MM.1S (cell line): ENCODE data around the gene CRYBG3.

Source experiments
- DNase-seq: peaks from one replicate; pipeline ENCODE4 v3.0.0-alpha.2; 2015
- H2AFZ ChIP-seq: fragments of 300-600 bp; sonication (generic); 2 replicates; pipeline ENCODE4 v1.6.0; 2016; ENCODE audit warnings: antibody characterized with exemption, low read length
- H3F3A ChIP-seq: fragments of 300-600 bp; sonication (generic); 2 replicates; pipeline ENCODE4 v1.6.1; 2016; ENCODE audit warnings: mild to moderate bottlenecking, antibody characterized with exemption, low read length, moderate library complexity, mixed read lengths; ENCODE audit not compliant: insufficient read depth
- H3K27ac ChIP-seq: fragments of 300-600 bp; sonication (generic); 2 replicates; pipeline ENCODE4 v1.5.1; 2016; ENCODE audit warnings: mild to moderate bottlenecking, low read length
- H3K27me3 ChIP-seq: fragments of 300-600 bp; sonication (generic); replicated peaks from 2 replicates; pipeline ENCODE4 v1.6.0; 2016; ENCODE audit warnings: low read length; ENCODE audit not compliant: insufficient read depth
- H3K36me3 ChIP-seq: fragments of 300-600 bp; sonication (generic); replicated peaks from 2 replicates; pipeline ENCODE4 v1.6.1; 2016; ENCODE audit warnings: mild to moderate bottlenecking, low read length, mixed read lengths; ENCODE audit not compliant: insufficient read depth
- H3K4me1 ChIP-seq: fragments of 300-600 bp; sonication (generic); 2 replicates; pipeline ENCODE4 v1.6.1; 2016; ENCODE audit warnings: low read length, mixed read lengths
- H3K4me2 ChIP-seq: fragments of 300-600 bp; sonication (generic); 2 replicates; pipeline ENCODE4 v1.6.0; 2016; ENCODE audit warnings: low read depth, low read length
- H3K4me3 ChIP-seq: fragments of 300-600 bp; sonication (generic); 2 replicates; pipeline ENCODE4 v1.5.1; 2016; ENCODE audit warnings: low read length, mixed read lengths
- H3K79me2 ChIP-seq: fragments of 300-600 bp; sonication (generic); 2 replicates; pipeline ENCODE4 v1.6.1; 2016; ENCODE audit warnings: mixed run types, low read length, mixed read lengths
- H3K9ac ChIP-seq: fragments of 300-600 bp; sonication (generic); 2 replicates; pipeline ENCODE4 v1.6.1; 2016; ENCODE audit warnings: low read length, mixed read lengths
- H3K9me2 ChIP-seq: fragments of 300-600 bp; sonication (generic); replicated peaks from 2 replicates; pipeline ENCODE4 v1.6.1; 2016; ENCODE audit warnings: mild to moderate bottlenecking, low read length, mixed read lengths; ENCODE audit not compliant: insufficient read depth
- H3K9me3 ChIP-seq: fragments of 300-600 bp; sonication (generic); replicated peaks from 2 replicates; pipeline ENCODE4 v1.6.1; 2016; ENCODE audit warnings: mild to moderate bottlenecking, low read length, mixed read lengths; ENCODE audit not compliant: insufficient read depth
- H4K20me1 ChIP-seq: fragments of 300-600 bp; sonication (generic); 2 replicates; pipeline ENCODE4 v1.6.1; 2016; ENCODE audit warnings: mild to moderate bottlenecking, low read length, moderate library complexity, mixed read lengths; ENCODE audit not compliant: insufficient read depth
- CTCF ChIP-seq: fragments of 300-600 bp; sonication (generic); IDR thresholded peaks from 2 replicates; pipeline ENCODE4 v1.5.1; 2016; ENCODE audit warnings: antibody characterized with exemption, low read length, mixed read lengths
- EZH2 ChIP-seq: fragments of 300-600 bp; sonication (generic); optimal IDR thresholded peaks from 2 replicates; pipeline ENCODE3; 2017; ENCODE audit warnings: low read depth, mild to moderate bottlenecking, antibody characterized with exemption, low read length, mixed read lengths
- EZH2phosphoT487 ChIP-seq: fragments of 300-600 bp; sonication (generic); IDR thresholded peaks from 2 replicates; pipeline ENCODE4 v1.6.1; 2018; ENCODE audit warnings: antibody characterized with exemption, low read length

CRYBG3 gene

DNA sequence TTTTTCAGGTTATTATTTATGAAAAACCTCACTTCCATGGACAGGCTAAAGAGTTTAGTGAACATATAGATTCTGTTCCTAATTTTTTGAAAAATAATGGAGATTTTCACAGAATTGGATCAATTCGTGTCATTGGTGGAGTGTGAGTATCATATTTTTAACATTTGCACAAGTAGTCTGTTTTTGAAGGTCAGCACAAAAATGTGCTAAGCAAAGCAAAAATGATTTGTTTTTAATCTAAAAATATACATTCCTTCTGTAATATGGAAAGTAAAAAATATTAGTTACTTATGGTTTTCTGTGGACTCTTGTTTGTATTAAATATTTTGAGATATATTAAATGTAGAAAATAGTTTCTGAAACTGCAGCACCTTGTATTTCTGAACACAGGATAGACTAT lies 71.0 kb downstream of the CRYBG3 start:
- no peaks in the 10 kb centered on the region for H3K27me3 ChIP-seq
- H3K4me1 ChIP-seq = peaks cover 12% of the 10 kb centered on the region
- H3K27ac ChIP-seq = no peak overlapping the region
- H3K9me3 ChIP-seq = no peaks in the 10 kb centered on the region
- H3K4me2 ChIP-seq = no peak overlapping the region
- no peaks in the 10 kb centered on the region for H4K20me1 ChIP-seq
- H3K9me2 ChIP-seq = no peaks in the 10 kb centered on the region
- H3F3A ChIP-seq = no peaks in the 10 kb centered on the region; the same call in 1 of the 2 replicates
- no peak overlapping the region for H2AFZ ChIP-seq
- no peak overlapping the region for H3K4me3 ChIP-seq
- DNase-seq = no peak
- H3K9ac ChIP-seq = no peak overlapping the region
- TF ChIP-seq CTCF (no peak), EZH2phosphoT487 (no peak), EZH2 (no peak)
- no peaks in the 10 kb centered on the region for H3K79me2 ChIP-seq
- H3K36me3 ChIP-seq = no peaks in the 10 kb centered on the region

DNA sequence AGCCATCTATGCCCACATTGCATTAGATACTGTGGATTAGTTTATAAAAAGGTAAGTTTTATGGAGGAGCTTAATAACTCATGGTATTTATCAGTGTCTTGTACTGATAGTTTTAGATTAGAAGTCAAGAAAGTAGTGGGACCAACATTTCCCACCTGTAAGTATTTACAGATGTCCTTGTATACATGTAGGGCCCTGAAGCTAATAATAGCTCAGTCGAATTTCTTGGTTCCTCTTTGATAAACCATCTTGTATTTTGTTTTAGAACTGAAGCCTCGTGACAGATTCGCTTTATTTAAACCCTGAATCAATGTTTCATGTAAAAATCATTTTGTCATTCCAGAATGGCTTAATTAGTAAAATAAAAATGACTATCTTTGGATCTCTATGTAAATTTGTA lies 73.4 kb downstream of the CRYBG3 start:
- 0 out of 2 replicates have a peak overlapping the region, but pooled peaks have one; percentile 6 for H3K4me3 ChIP-seq
- TF ChIP-seq EZH2 (no peak), CTCF (no peak), EZH2phosphoT487 (no peak)
- H4K20me1 ChIP-seq = no peaks in the 10 kb centered on the region
- H3K9ac ChIP-seq = no peak overlapping the region
- H3K9me2 ChIP-seq = no peaks in the 10 kb centered on the region
- no peaks in the 10 kb centered on the region for H3K9me3 ChIP-seq
- H3K4me1 ChIP-seq = peaks cover 12% of the 10 kb centered on the region
- peak; percentile 30 for DNase-seq
- H2AFZ ChIP-seq = peak overlapping the region; percentile 21
- no peaks in the 10 kb centered on the region for H3K36me3 ChIP-seq
- no peaks in the 10 kb centered on the region; the same call in 1 of the 2 replicates for H3F3A ChIP-seq
- peak overlapping the region; percentile 52 for H3K4me2 ChIP-seq
- no peaks in the 10 kb centered on the region for H3K79me2 ChIP-seq
- H3K27me3 ChIP-seq = no peaks in the 10 kb centered on the region
- H3K27ac ChIP-seq = peak overlapping the region; percentile 52; the same call in 1 of the 2 replicates

- Histone ChIP-seq H3K27ac (no peak overlapping the region), H3F3A (no peaks in the 10 kb centered on the region; the same call in 1 of the 2 replicates), H3K4me3 (no peak overlapping the region), H3K9me3 (no peaks in the 10 kb centered on the region), H3K79me2 (no peaks in the 10 kb centered on the region), H3K36me3 (no peaks in the 10 kb centered on the region), H3K4me2 (0 out of 2 replicates have a peak overlapping the region, but pooled peaks have one; percentile 52), H3K9me2 (no peaks in the 10 kb centered on the region), H3K4me1 (peaks cover 12% of the 10 kb centered on the region), H4K20me1 (no peaks in the 10 kb centered on the region), H3K27me3 (no peaks in the 10 kb centered on the region), H2AFZ (0 out of 2 replicates have a peak overlapping the region, but pooled peaks have one; percentile 21), H3K9ac (no peak overlapping the region)
- no peak for DNase-seq
- TF ChIP-seq EZH2phosphoT487 (no peak), CTCF (no peak), EZH2 (no peak)
Observed at GRCh38 chr3:97896129-97896528, 74.3 kb downstream of the CRYBG3 start.
